NAMALWA (cell line): Measurements from ENCODE around the gene ARID1B.
"Not testable (repeated sequence)": the region's sequence is repeated elsewhere in the genome, so short reads cannot be mapped to it uniquely, and the experiment has no call there.

Experiments
- DNase-seq: peaks from one replicate; pipeline ENCODE4 v3.0.0-alpha.2; 2015; ENCODE audit warnings: low spot score

ARID1B gene

DNA sequence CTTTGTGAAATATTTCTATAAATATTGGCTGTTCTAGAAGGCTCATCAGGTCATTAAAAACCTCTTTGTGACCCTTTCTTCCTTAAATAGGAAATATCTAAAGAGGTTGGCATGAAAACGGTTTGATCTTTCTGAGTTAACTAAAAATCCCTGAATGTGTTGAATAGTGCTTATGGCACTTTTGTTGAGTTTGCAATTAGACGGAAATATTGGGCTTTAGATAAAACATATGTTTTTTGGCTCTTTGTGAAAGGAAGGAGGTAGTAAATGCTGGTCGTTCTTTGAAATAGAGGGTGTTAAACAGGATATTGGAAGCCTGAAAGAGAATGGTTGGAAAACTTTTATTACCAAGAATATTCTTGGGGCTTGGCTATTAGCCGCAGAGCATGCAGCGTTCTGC is 163.0 kb downstream of the ARID1B start:
- DNase-seq: no peak

DNA sequence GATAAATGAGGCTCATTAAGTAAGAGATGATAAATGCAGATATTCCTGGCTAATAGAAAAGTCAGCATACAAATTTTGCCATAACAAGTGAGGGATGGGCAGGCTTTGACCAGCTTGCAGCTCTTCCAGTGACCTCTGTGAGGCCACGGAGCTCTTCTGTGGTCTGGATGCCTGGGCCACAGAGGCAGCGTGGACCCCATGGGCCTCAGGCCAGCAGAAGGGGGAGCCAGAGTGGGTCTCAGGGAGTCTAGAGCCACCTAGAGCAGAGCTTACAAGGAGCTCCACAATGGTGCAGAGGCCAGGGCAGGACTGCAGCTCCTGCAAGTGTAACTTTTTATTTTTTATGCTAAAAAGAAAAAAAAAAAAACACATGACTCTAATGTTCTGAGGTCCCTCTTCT is 165.1 kb downstream of the ARID1B start:
- no peak for DNase-seq

DNA sequence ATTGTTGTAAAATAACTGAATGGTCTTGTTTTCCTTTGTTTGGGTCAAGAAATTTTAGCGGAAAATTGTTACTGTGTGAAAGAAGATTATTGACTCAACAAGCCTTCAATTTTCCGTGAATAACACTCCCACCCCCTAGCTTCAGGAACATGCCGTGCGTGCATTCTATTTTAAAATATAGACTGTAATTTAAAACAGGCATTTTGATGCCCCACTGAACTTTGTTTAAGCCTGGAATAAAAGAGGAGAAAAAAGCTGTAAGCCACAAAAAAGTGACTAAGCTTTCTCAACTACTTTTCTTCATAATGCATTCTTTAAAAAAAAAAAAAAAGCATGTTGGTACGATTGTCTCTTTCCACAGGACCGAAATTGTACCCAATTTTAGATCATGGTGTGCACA is 166.0 kb downstream of the ARID1B start:
- no peak for DNase-seq

DNA sequence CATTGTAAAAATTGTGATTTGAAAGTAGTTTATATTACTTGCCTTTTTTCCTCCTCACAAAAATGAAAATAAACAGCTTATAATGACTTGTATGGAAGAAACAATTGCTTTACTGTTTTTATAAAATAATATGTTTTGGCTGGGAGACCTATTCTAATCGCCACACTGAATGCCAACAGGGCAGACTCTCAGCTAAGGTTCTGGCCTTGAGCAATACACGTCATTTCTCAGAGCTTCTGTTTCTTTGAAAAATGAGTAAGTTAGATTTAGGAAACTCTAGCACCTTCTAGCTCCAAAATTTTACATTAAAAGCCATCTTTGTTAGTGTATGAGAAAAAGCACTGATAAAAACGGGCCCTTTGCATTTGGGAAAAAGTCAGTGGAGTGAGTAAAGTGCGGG is 166.6 kb downstream of the ARID1B start:
- no peak for DNase-seq

DNA sequence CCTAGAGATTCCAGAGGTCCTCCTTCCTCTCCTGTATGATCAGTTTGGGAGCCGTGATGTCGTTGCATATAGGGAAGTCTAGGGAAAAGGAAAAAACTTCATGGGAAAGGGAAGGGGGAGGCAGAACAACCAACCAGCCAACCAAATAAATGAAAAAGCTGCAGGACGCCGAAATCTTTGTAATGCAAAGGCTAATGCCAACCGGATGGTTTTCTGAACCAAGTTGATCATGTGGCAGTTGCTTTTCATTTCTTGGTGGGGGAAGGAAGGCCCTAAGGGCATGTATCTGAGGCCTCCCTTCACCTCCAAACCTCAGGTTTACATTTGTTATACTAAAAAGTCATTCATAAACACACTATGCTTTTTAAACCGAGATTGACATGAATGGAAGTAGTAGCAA is 167.2 kb downstream of the ARID1B start:
- no peak for DNase-seq

DNA sequence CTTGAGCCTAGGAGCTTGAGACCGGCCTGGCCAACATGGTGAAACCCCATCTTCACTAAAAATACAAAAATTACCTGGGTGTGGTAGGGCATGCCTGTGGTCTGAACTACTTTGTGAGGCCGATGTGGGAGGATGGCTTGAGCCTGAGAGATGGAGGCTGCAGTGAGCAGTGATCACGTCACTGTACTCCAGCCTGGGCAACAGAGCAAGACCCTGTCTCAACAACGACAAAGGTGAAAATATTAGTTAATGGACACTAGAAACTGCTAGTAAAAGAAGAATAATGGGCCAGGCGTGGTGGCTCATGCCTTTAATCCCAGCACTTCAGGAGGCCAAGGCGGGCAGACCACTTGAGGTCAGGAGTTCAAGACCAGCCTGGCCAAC is 168.6 kb downstream of the ARID1B start:
- DNase-seq: not testable (repeated sequence)

DNA sequence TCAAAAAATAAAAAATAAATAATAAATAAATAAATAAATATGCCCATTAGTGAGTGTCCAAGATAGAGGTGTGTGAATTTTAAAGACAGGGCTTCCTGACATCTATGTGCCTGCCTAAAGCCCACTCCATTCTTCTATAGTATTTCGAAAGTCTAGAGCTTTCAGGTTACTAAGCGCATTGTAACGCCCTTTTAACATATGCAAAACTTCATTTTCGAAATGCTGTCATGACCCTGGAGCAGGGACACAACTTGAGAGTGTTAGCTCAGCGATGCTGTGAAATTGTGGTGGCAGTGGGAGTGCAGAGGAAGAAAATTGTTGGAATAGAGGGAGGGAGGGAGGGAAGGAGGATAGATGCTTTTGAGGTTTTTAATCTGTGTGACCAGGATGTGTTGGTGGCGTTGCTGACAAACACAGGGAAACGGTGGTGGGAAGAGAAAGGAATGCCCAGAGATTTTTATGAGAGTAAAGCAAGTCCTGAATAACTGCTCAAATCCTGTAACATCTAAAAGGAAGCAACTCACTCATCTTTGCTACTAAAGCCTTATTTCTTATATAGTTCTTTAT is 169.3 kb downstream of the ARID1B start:
- no peak for DNase-seq

DNA sequence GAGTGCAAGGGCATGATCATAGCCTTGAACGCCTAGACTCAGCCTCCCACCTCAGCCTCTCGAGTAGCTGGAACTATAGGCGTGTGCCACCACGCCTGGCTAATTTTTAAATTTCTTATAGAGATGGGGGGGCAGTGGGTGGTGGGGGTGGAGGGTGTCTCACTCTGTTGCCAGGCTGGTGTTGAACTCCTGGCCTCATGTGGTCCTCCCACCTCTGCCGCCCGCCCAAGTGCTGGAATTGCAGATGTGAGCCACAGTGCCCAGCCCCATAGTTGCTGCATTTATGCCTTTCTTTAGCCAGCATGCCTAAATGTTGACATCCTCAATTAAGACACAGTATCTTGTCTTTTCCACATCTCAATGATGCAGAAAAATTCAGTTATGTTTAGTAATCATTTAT is 171.1 kb downstream of the ARID1B start:
- no peak for DNase-seq

DNA sequence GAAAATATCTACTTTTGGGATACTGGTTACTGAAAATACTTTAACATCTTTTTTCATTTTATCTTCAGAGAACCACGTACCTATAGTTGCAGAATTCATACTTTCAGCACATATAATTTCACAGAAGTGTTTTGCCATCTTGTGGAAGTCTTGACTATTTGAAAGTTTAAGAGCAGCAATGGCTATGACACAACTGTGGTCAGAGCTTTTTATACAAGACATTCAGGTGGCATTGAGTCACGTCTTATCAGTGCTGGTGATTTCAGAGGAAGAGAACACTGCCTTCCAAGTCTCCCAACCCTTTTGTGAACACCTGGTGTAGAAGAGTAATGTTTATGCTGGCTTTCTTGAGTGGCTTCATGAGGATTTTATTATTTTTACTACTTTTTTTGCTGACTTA is 171.6 kb downstream of the ARID1B start:
- no peak for DNase-seq

DNA sequence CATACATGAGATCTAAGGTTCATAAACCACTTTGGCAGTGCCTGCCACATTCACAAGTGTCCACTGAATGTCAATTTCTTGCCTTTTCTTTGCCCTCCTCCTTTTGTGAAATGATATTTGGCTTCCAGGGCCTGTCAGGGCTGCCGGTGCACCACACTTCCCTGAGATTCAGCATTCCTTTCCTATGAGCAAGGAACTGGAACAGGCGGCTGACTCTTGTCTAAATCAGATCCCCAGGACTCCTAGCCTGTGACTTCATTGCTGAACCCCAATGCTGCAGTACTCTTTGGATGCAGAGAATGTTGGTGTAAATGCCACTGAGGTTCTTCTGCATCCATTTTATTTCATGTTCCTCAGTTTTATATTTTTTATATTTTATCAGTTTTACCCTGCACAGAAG is 172.2 kb downstream of the ARID1B start:
- no peak for DNase-seq

DNA sequence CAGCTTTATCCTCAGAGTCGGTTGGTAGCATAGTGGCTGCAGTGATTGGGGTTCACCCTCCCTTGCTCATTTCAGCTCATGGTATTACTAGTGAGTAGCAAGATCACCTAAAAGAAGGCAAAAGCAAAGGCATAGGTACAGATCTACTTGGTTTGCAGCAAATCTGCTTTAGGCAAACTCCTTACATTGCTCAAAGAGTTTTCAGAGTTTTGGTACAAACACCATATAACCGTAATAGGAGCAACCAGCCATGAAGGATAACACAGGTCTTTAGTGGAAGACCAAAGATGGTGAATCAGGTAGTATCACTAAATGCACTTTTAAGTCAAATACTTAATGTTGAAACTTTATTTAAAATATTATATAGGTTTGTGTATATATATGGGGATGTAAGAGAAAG is 172.9 kb downstream of the ARID1B start:
- no peak for DNase-seq

DNA sequence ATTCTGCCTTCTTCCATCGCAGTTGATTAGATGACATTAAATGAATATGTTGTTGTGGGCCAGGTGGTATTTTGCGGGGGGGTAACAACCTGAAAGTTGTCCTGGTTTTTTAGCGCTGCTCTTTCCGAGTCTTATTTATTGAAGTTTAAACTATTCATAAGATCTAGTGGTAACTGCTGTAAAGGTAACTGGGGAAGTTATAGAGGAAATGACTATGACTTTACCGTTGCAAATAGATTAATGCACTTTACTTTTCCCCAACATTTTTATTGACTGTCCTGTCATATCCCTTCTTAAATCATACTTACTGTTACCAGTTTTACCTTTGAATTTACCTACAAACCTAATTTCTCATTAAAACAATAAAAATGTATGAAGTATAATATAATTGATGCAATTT is 173.4 kb downstream of the ARID1B start:
- no peak for DNase-seq

DNA sequence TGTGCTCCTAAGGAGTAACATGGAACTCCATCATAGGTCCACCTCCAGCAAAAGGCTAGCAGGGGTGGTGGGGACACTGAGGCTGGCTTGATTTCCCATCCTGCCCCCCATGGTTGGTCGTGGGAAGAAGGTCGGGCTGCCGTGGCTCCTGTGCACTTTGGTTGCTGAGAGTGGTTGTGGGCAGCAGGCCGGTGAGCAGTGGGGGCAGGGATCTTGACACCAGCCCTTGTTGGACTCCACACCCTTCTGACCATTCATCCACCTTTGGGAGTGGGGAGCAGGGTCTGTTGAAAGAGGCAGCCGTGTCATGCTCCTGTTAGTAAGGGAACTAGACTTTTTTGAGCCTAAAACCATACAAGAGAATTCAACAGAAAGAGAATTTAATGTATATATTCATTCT is 175.2 kb downstream of the ARID1B start:
- DNase-seq: no peak

DNA sequence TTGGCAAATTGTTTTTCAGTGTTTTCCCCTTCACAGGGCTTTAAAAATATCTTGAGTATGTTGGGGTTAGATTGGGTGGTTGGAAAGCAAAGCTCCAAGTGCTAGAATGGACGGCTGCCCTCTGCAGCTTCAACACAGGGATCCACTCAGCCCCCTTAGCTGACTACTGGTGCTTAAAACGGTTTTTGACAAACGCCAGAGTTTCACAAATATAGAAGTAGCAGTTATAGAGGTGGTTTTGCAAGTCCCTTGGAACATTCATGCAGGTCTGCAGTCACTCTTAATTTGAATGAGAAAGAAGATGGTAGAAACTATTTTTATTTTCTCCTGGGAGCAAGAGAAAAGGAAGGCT is 175.9 kb downstream of the ARID1B start:
- DNase-seq: no peak

DNA sequence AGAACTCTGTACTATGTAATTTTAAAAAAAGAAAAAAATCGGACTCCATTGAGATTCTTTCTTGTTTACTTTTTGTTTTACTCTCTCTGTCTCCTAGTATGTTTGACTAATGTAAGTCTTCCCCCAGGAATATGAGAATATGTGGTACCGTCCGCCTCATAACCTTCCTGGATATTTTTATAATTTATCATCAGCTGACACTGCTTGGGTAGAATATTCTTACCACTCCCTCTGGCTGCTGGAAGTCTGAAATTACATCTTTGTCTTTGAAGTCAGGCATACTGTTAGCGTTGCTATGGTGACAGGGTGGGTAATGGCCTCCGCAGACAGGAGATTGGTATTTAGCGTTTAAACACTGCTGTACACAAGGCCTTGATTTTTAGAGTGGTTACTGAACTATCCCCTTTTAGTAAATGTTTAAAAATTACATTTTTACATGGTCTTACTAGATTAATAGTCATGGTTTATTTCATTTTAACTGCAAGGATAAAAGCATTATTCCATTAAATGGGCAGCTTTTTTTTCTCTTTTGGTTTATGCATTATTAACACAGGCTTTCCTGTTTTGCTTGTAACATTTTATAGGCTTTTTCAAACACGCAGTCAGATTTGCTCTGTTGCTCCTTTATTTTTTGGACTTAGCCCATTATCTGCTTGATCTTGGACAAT is 176.4 kb downstream of the ARID1B start:
- DNase-seq: peak; percentile 67

DNA sequence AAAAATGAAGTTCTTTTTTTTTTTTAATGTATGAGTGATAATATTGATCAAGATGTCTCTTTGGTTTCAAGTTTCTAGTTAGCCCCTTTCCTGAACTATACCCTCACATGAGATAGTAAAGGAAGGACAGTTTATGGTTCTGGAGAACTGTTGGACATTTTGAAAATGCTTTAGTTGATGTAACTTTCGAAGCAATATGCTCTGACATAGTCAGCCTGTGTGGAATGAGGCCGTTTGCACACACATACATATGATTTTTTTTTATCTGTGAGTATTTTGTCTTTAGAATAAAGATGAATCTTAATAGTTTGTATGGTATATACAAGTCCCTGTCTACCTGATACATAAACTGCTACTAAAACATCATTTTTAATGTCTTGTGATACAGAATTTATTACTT is 177.0 kb downstream of the ARID1B start:
- DNase-seq: no peak

DNA sequence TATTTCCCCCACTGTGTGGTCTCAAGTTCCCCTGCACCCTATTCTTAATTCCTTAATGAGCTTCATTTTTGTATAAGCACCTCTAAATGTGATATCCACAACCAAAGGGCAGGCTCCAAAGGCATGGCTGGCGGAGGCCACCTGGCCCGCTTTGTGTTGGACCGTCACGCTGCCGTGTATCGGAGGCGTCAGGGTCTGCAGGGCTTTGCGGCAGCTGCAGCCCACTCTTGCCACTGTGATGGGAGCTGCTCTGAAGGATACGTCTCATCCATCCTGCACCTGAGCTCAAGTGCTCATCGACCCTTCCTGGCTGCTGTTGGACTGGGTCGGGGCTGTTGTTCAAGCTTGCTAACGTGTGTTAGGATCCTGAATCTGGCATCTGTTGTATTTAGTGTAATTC is 177.6 kb downstream of the ARID1B start:
- DNase-seq: no peak

DNA sequence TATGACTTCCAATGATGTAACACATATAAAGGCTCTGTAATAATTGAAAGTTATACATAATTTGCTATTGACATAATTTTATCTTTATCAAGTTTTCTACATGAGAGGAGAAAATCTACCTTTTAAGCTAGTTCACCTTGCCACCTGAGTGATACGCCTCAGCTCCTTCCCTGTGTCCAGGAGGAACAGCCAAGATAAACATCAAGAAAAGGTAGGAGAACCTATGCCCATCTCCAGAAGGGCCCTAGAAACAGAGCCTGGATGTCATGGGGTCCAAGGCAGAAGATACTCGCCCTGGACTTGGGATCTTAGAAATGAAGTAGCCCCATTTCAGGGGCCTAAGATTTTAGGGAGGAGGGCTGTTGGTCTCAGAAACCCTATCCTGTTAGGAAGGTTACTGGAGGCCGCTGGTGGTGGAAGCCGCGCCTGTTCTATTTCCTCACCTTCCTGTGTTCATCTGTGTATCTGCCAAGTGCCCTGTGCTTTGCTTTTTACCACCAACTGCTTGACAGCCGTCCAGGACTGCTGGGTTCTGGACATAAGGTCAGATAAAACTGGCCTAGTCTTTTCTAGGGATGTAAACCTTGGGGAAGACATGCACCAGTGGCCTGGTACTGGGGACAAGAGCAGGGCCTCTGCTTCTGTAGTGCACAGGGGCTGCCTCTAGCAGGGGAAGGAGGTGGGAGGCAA is 178.5 kb downstream of the ARID1B start:
- no peak for DNase-seq

DNA sequence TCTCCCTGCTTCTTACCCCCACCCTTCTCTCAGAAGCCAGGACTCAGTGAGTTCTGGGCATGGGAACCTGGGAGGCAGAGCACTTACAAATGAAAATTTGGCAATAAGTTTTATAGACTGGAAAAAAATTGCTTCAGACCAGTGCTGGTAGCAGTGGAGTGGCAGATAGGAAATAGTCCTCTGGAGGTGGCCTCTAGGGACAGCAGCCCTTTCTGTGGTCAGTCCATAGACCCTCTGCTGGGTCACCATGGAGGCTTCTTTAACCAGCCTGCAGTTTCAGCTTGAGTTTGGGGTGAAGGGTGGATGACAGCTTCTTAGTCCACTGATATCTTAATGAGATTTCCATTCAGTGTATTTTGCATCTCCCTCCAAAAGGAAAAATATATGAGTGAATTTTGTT is 179.1 kb downstream of the ARID1B start:
- no peak for DNase-seq

DNA sequence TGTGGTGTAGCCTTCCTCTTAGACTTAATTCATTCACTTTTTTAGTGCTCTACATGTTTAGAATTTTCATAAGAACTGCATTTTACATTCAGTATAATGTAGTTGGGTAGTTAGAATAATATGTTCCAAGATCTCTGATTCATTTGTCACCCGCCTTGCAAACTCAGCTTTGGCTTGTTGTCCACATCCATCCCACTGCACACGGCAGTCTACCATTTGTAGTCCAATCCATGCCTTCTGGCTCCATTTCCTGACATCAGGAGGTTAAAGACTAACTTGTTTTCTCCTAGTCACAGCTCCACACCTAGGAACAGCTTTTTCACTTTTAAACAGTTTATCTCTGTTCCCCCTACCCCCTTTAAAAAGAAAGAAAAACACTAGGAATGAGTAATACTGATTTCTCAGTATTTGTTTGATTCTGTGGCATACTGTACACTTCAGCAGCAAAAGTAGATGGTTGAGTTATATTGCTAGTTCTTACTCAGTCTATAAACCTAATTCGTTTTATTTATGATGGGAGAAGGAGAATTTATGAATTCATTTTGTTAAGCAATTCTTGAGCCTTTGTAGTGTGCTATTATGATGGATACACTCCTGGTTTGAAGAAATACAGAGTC is 180.9 kb downstream of the ARID1B start:
- no peak for DNase-seq

DNA sequence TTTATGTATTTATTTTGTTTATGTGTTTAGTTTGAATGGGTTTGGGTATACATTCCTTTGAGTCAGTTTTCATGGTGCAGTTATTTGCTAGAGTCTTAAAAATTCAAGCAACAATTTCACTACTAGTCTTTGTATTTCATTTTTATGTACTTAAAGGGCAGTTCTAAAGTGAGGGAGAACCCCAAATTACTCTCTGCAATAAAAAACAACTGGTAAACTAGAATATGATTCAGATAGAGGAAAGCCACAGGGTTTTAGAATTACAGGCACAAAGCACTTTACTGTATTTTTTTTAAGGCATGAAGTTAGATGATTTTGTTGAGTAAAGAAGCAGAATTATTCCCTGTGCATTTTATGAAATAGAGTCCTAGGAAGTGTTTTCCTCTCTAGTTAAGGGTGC is 183.3 kb downstream of the ARID1B start:
- no peak for DNase-seq

DNA sequence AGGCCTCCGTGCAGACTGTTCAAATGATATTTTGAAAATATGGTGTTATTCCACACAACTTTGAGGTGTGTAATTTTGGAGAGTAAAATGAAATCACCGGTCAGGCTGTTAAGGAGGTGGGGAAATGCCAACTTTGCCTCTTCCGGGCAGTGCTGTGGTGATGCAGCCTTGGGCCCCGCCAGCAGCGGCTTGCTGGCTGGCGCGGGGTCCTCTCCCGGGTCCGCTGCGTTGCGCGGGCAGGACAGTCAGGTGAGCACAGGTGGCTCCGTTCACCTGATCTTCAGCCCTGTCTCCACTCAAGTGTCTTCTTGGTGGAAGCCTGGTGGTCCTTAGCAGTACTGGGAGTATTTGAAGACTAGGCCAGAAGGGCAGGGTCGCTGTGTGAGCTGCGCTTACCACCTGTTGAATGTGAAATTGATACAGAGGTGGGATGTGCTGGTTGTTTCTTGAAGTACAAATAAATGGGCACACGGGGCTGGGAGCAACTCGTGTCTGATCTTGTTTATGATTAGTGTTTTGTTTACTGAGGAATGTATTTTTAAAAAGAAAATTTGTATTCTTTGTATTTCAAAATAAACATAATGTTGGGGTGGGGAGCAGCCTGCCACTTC is 184.2 kb downstream of the ARID1B start:
- DNase-seq: no peak
